Mucosa of descending colon (tissue), 3 donors: Measurements from ENCODE around the gene TUT4. TPM values are rescaled to one million over a fixed set of nuclear protein-coding genes. Genes with fewer than 3 reads are reported as not detected.

ENCODE experiments used
- ATAC-seq: fragments of 200-7000 bp; cut with Tn5 transposase; one replicate; pipeline ENCODE4 v1.9.1; 2020; ENCODE audit warnings: mild to moderate bottlenecking, moderate library complexity
- DNase-seq, 3 donors: peaks; one replicate each; pipeline ENCODE4 v3.0.0-alpha.2; 2020
- H3K36me3 ChIP-seq: fragments of 200-600 bp; one replicate; pipeline ENCODE4 v1.8.0; 2021; ENCODE audit warnings: low read depth, mild to moderate bottlenecking
- H3K4me1 ChIP-seq: fragments of 200-600 bp; one replicate; pipeline ENCODE4 v1.8.0; 2021; ENCODE audit warnings: low read depth, mild to moderate bottlenecking
- H3K4me3 ChIP-seq: fragments of 200-600 bp; one replicate; pipeline ENCODE4 v1.8.0; 2021; ENCODE audit warnings: mild to moderate bottlenecking
- H3K9me3 ChIP-seq: fragments of 200-600 bp; one replicate; pipeline ENCODE4 v1.8.0; 2021; ENCODE audit warnings: mild to moderate bottlenecking
- intact Hi-C, 2 donors: fragments of 100-400 bp; cut with DNase I in 1 of 2; cut with micrococcal nuclease in 1 of 2; formaldehyde crosslinking; loops; one replicate each; pipeline versions ENCODE4 v1.11.0 to v1.11.1; 2022; cut with DNase I, micrococcal nuclease
- total RNA-seq, 3 donors: library from RNA; stranded (reverse); fragmentation: NEBNext Ultra II Directional in 2 of 3; extraction: Animal tissue kit (Norgen Biotek cat#: 25700) in 2 of 3; gene quantifications; one replicate each; pipeline versions ENCODE4 v1.2.1 to v1.2.4, GENCODE V29; 2021 to 2023
- TF ChIP-seq, protein P1 (sequence below): fragments of 200-600 bp; IDR thresholded peaks from one replicate; pipeline ENCODE4 v1.8.0; 2022; ENCODE audit warnings: antibody characterized with exemption, mild to moderate bottlenecking
- donor health status: DM: no; HTN: no; CAD: no; lungs with moderate emphysema.
- donor health status: DM: no; HTN: no; CAD: no.
- donor health status: DM: no; HTN: yes; CAD: no.

The TUT4 gene
- total RNA-seq, 3 donors from 2014 or later = 17.9 to 51.7 (median 20.8) TPM

DNA sequence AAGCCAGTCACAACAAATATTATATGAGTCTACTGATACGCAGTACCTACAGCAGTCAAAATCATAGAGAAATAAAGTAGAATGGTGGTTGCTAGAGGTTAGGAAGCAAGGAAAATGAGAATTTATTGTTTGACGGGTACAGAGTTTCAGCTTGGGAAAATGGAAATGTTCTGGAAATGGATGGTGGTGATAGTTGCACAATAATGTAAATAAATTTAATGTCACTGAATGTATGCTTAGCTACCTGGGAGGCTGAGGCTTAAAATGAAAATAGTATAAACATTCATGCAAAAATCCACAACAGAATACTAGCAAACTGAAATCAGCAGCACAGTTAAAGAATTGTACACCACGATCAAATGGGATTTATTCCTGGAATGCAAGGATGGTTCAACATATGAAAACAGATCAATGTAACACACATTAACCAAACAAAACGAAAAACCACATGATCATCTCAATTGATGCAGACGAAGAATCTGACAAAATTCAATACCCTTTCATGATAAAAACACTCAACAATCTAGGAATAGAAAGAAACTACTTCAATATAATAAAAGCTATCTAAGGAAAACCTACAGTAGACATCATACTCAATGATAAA, 10.7 kb downstream of the TUT4 start:
- TF ChIP-seq, protein P1, sequence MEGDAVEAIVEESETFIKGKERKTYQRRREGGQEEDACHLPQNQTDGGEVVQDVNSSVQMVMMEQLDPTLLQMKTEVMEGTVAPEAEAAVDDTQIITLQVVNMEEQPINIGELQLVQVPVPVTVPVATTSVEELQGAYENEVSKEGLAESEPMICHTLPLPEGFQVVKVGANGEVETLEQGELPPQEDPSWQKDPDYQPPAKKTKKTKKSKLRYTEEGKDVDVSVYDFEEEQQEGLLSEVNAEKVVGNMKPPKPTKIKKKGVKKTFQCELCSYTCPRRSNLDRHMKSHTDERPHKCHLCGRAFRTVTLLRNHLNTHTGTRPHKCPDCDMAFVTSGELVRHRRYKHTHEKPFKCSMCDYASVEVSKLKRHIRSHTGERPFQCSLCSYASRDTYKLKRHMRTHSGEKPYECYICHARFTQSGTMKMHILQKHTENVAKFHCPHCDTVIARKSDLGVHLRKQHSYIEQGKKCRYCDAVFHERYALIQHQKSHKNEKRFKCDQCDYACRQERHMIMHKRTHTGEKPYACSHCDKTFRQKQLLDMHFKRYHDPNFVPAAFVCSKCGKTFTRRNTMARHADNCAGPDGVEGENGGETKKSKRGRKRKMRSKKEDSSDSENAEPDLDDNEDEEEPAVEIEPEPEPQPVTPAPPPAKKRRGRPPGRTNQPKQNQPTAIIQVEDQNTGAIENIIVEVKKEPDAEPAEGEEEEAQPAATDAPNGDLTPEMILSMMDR = no peak
- no peak for DNase-seq
- H3K4me1 ChIP-seq = no peaks in the 10 kb centered on the region
- H3K9me3 ChIP-seq = peaks cover 29% of the 10 kb centered on the region
- no peak overlapping the region for H3K4me3 ChIP-seq
- intact Hi-C loops = no loop called here
- H3K36me3 ChIP-seq = no peaks in the 10 kb centered on the region
- no peak for ATAC-seq

DNA sequence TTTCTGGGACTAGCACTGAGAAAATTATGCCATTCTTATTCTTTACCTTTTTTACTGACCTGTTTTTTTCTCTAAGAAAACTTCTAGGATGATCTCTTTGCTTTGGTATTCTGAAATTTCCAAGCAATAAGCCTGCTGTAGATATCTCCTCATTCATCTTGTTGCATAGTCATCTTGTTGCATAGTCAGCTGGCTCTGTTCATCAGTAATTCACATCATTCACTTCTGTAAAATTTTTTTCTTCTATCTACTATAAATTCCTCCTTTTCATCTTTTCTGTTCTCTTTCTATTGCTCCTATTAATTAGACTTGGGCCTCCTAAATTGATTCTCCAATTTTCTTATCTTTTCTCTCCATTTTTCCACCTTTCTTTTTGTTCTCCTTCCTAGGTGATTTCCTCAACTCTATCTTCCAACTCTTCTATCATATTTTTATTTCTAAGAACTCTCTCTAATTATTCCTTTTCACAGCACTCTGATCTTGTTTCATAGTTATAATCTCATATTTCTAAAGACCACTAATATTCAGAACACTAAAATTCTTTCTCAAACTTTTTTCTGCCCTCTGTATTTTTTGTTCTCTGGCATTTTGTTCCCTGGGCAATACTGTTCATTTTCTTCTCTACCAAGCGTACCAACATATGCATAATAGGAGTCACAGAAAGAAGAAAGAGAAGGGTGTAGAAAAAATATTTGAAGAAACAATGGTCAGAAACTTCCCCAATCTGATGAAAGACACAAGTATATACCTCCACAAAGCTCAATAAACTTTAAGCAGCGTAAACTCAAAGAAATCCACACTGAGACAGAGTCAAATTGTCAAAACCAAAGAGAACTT, 17.7 kb downstream of the TUT4 start:
- no peak for ATAC-seq
- Histone ChIP-seq H3K4me3 (no peak overlapping the region), H3K36me3 (no peaks in the 10 kb centered on the region), H3K9me3 (no peaks in the 10 kb centered on the region), H3K4me1 (no peaks in the 10 kb centered on the region)
- intact Hi-C loops = no loop called here
- TF ChIP-seq, protein P1 = no peak
- no peak for DNase-seq

GRCh38 chr1:52533713-52534112, 19.2 kb downstream of the TUT4 start:
- no peak for ATAC-seq
- TF ChIP-seq, protein P1 = no peak
- H3K4me1 ChIP-seq = no peaks in the 10 kb centered on the region
- no peak overlapping the region for H3K4me3 ChIP-seq
- H3K9me3 ChIP-seq = no peaks in the 10 kb centered on the region
- no peaks in the 10 kb centered on the region for H3K36me3 ChIP-seq
- DNase-seq = no peak
- intact Hi-C loops = no loop called here

DNA sequence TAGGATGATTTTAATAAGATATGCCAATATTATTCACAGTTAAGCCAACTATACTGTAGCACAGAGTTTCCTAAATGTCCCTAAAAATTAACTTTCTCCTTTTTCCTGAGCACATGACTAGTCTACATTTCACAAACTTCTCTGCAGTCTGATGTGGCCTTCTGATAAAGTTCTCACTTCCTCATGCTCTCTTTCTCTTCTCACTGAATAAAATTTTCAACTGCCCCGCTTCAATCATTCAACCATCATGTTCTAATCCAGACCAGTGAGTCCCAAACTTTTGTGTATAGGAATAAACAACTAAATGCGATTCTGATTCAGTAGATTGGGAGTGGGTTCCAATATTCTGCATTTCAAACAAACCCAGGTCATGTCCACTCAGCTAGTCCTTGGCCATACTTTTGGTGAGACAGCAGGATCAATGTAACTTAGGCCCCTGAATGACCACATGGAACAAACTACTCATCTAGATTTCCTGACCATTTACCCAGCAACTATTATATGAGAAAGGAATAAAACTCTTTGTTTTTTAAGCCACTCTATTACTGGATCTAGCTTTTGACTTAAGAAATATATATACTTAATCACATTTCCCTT, 20.1 kb downstream of the TUT4 start:
- TF ChIP-seq, protein P1 = no peak
- DNase-seq = no peak
- no peak overlapping the region for H3K4me3 ChIP-seq
- intact Hi-C loops = no loop called here
- ATAC-seq = no peak
- no peaks in the 10 kb centered on the region for H3K4me1 ChIP-seq
- no peaks in the 10 kb centered on the region for H3K9me3 ChIP-seq
- no peaks in the 10 kb centered on the region for H3K36me3 ChIP-seq

- DNase-seq (no peak), ATAC-seq (no peak)
- Histone ChIP-seq H3K36me3 (no peaks in the 10 kb centered on the region), H3K4me1 (no peaks in the 10 kb centered on the region), H3K4me3 (no peak overlapping the region), H3K9me3 (no peaks in the 10 kb centered on the region)
- intact Hi-C loops = no loop called here
- TF ChIP-seq, protein P1 = no peak
Observed at GRCh38 chr1:52532247-52532646, 20.6 kb downstream of the TUT4 start.
